ENCODE results near the gene TBL2. TPM values are rescaled to one million over a fixed set of nuclear protein-coding genes. Genes with fewer than 3 reads are reported as not detected.

The TBL2 gene
- total RNA-seq, 1 donor from 2014 or later = 29.6 TPM

GRCh38 chr7:73518470-73518869, 59.9 kb downstream of the TBL2 start:
- H3K4me3 ChIP-seq (ENCODE audit: low read depth, low read length) = no peak overlapping the region
- no peak for DNase-seq (ENCODE audit: low read depth)

More at GRCh38 chr7:73518470-73518869, 59.9 kb downstream of the TBL2 start:
- TF ChIP-seq CTCF (conservative IDR thresholded peaks at IDR 0.05; ENCODE audit: low read depth, low read length) = no peak

Other genes with a start within 250 kb of the TBL2 start
- gene FZD9, start 144.8 kb downstream of the TBL2 start, total RNA-seq = 1.8 and 4.0 TPM in 2 replicates
- gene BAZ1B, start 56.3 kb downstream of the TBL2 start, total RNA-seq = 47.2 and 51.9 TPM in 2 replicates
- 53.2 and 64.2 TPM in 2 replicates for gene BCL7B, start 20.9 kb downstream of the TBL2 start, total RNA-seq
- gene MLXIPL, start 45.9 kb upstream of the TBL2 start, total RNA-seq = not detected in 2 replicates
- gene VPS37D, start 89.3 kb upstream of the TBL2 start, total RNA-seq = 4.1 and 12.2 TPM in 2 replicates
- 2.7 and 6.1 TPM in 2 replicates for gene DNAJC30, start 104.9 kb upstream of the TBL2 start, total RNA-seq
- 65.2 and 87.1 TPM in 2 replicates for gene BUD23, start 105.0 kb upstream of the TBL2 start, total RNA-seq
- gene STX1A, start 141.1 kb upstream of the TBL2 start, total RNA-seq = 18.0 and 22.4 TPM in 2 replicates
- 52.1 and 53.6 TPM in 2 replicates for gene ABHD11, start 160.2 kb upstream of the TBL2 start, total RNA-seq
- 29.7 and 85.9 TPM in 2 replicates for gene CLDN3, start 191.7 kb upstream of the TBL2 start, total RNA-seq

All from epithelial cell of proximal tubule (primary cell).